Uterus (tissue), 2 donors: ENCODE measurements around the gene AKNA.

Experiments used
- POLR2A ChIP-seq, 2 donors: fragments of 450-650 bp; IDR thresholded peaks; one replicate each; pipeline ENCODE4 v1.6.1; 2016; ENCODE audit warnings: antibody characterized with exemption in 2 of 2, mild to moderate bottlenecking in 1 of 2, moderate library complexity in 1 of 2
- TF ChIP-seq, protein P1 (sequence below), 4 experiments: fragments of 200-600 bp in 2 of 4; fragments of 450-650 bp in 2 of 4; sonication (generic) in 2 of 4; IDR thresholded peaks; one replicate each; pipeline ENCODE4 v1.5.1; 2016 to 2019; ENCODE audit warnings: antibody characterized with exemption in 4 of 4, mild to moderate bottlenecking in 2 of 4, moderate library complexity in 1 of 4

DNA sequence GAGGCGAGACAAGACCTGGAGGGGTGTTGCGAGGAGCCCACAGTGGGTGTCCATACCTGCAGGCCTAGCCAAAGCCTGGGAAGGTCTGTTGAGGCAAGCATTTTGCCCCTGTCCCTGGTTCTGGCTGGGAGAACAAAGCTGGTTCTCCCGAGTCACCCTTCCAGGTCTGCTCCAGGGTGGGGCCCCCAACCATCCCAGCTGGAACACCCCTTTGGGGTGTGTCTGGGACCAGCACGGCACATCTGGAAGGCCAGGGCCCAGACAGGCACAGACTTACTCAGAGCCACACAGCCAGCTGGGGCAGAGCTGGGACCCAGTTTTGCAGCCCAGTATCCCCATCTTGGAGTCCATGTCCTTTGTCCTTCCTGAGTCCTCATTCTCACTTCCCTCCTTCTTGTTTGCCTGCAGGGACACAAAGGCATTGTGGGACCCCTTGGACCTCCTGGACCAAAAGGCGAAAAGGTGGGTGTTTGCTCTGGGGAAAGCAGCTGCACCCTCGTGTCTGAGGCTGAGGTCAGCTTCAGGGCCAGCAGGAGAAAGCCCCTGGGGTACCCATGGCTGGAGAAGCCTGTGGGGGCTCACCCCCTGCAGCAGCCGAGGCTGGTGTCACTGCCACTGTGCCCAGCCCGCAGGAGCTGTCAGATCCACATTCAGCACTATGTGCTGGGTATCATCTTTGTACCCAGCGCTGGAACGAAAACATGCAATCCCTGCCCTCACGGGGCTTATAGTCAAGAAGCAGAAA lies 103.3 kb downstream of the AKNA start:
- TF ChIP-seq, protein P1, sequence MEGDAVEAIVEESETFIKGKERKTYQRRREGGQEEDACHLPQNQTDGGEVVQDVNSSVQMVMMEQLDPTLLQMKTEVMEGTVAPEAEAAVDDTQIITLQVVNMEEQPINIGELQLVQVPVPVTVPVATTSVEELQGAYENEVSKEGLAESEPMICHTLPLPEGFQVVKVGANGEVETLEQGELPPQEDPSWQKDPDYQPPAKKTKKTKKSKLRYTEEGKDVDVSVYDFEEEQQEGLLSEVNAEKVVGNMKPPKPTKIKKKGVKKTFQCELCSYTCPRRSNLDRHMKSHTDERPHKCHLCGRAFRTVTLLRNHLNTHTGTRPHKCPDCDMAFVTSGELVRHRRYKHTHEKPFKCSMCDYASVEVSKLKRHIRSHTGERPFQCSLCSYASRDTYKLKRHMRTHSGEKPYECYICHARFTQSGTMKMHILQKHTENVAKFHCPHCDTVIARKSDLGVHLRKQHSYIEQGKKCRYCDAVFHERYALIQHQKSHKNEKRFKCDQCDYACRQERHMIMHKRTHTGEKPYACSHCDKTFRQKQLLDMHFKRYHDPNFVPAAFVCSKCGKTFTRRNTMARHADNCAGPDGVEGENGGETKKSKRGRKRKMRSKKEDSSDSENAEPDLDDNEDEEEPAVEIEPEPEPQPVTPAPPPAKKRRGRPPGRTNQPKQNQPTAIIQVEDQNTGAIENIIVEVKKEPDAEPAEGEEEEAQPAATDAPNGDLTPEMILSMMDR (IDR thresholded peaks at IDR 0.05) = no peak
- no peak for TF ChIP-seq POLR2A (IDR thresholded peaks at IDR 0.05)
